Measurements from ENCODE around the gene LSM12. TPM values are rescaled to one million over a fixed set of nuclear protein-coding genes. Genes with fewer than 3 reads are reported as not detected.
"Not testable (repeated sequence)": the region's sequence is repeated elsewhere in the genome, so short reads cannot be mapped to it uniquely, and the experiment has no call there.

The LSM12 gene
- total RNA-seq, 1 experiment from 2014 or later: 109 TPM

DNA sequence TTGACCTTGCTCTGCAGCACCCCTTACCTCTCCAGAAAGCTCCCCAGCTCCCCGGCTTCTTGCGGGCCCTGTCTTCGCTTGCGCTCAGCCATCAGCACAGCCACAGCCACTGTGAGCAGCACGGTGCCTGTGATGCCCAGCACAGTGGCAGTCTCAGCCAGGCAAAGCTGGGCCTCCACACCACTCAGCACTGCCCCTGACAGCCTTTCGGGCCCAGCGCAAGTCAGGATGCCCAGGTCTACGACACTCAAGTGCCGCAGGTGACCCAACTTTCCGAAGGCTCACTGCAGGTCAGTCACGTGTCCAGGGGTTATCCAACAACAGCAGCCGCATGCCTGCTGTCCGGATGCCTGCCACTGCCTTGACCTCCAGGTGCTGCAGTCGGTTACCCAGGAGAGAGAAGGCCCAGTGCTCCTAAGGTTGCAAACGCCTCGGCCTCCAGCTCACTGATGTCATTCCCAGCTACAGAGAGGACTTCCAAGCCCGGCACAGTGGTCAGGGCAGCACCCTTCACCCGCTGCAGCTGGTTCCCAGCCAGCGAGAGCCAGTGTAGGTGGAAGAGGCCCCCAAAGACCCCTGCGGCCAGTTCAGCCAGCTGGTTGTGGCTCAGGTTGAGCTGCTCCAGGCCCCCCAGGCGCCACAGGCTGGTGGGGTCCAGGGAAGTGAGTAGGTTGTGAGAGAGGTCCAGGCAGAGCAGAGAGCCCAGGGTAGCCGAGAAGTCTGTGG lies 42.8 kb downstream of the LSM12 start:
- no peak for DNase-seq
- Histone ChIP-seq H3K4me3 (ENCODE audit: insufficient read depth, low read depth, low read length) (no peak overlapping the region), H3K27me3 (ENCODE audit: control insufficient read depth, insufficient read depth, low read length) (no peaks in the 10 kb centered on the region)

DNA sequence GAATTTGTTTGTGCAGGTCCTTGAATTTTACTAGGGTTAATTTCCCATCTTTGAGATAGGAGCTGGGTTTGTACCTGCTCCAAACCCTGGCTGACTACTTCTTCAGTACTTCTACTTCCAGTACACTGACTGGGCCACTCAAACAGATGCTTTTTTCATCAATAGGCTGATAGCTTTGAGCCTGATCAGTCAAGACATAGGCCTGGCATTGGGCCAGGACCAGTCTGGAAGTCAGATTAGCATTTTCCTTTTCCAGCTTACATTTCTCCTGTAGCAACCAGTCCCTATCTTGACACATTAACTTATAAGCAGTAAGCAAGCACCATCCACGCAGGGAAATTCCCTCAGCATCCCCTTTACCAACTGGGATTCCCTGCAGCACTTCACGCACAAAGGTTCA lies 44.2 kb downstream of the LSM12 start:
- no peak for DNase-seq
- Histone ChIP-seq H3K4me3 (ENCODE audit: insufficient read depth, low read depth, low read length) (no peak overlapping the region), H3K36me3 (replicated peaks; ENCODE audit: control insufficient read depth, insufficient read depth, low read length) (peaks cover 1% of the 10 kb centered on the region), H3K27me3 (ENCODE audit: control insufficient read depth, insufficient read depth, low read length) (no peaks in the 10 kb centered on the region)

More for the DNA sequence above, 42.8 kb downstream of the LSM12 start:
- peaks cover 1% of the 10 kb centered on the region for H3K36me3 ChIP-seq (replicated peaks; ENCODE audit: control insufficient read depth, insufficient read depth, low read length)

DNA sequence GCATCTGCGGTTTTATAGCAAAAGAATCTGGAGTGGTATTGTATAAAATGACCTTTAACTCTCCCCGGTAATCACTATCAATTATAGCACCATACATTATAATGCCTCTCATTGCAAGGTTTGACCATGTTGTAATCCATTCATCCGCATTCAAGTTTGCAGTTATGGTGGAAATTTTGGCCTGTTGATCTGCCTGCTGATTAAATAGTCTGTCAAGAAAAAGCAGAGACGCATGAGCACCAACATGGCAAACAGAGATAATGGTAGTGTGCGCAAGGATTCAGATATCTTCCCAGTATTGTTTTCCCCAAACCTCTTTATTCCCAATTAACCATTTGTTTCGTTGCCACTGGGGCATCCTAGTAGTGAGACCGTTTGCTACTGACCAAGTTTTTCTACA lies 45.2 kb downstream of the LSM12 start:
- not testable (repeated sequence) for DNase-seq; H3K36me3 ChIP-seq (replicated peaks; ENCODE audit: control insufficient read depth, insufficient read depth, low read length)

DNA sequence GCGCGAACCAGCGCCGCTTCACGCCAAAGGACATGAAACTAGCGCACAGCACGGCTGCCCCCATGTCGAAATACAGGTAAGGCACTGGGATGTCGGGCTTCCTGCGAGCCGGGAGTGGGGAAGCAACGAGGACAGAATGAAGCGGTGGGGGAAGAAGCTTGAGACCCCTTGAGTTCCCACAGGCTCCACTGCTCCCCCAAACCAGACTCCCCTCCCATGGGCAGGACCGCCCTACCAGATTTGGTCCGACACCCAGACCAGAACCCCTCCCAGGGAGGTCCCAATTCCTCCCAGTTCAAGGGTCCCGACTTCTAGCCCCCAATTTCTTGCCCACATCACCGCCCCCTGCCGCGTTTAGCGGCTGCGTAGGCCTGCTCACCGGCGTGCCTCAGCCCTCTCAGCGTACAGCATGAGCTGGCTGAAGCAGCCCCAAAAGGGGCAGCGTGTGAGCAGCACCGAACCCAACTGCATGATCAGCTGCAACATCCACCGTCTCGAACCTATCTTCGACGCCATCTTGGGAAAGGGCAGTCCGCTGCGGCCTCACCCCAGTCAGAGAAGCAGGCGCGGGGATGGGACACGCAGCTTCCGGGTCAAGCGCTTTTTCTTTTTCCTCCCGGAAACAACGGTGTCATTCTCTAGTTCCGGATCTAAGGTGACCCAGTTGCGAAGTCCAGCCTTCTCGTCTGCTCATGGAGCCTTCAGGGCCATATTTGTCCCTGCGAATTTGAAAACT lies 51.9 kb downstream of the LSM12 start, which contains the start of gene TMEM101:
Gene TMEM101, minus strand, starts transcription at position 527 of the 736 bp plus-strand sequence. Its CDS starts 11 bp downstream, at position 516.
- Histone ChIP-seq H3K27me3 (ENCODE audit: control insufficient read depth, insufficient read depth, low read length) (no peaks in the 10 kb centered on the region), H3K36me3 (replicated peaks; ENCODE audit: control insufficient read depth, insufficient read depth, low read length) (peaks cover 4% of the 10 kb centered on the region), H3K4me3 (ENCODE audit: insufficient read depth, low read depth, low read length) (peak within 1 kb of the TSS; percentile 88)
- peak; percentile 96 for DNase-seq

More for the DNA sequence above, 45.2 kb downstream of the LSM12 start:
- not testable (repeated sequence) for H3K27me3 ChIP-seq (ENCODE audit: control insufficient read depth, insufficient read depth, low read length); H3K4me3 ChIP-seq (ENCODE audit: insufficient read depth, low read depth, low read length)

DNA sequence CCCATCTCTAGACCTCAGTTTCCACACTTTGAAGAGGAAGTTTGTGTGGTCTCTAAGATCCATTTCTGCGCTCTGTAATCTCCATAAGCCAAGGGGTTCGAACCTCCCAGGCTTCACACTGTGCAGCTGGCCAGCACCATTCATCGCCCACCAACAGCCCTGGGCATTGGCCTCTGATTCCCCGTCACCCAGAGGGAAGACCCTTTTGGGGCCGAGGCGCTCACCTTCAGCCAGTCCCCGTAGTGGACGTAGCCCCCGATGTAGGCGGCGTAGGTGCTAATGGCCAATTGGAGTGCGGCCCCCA lies 52.4 kb downstream of the LSM12 start:
- Histone ChIP-seq H3K36me3 (replicated peaks; ENCODE audit: control insufficient read depth, insufficient read depth, low read length) (peaks cover 6% of the 10 kb centered on the region), H3K27me3 (ENCODE audit: control insufficient read depth, insufficient read depth, low read length) (no peaks in the 10 kb centered on the region), H3K4me3 (ENCODE audit: insufficient read depth, low read depth, low read length) (peak overlapping the region; percentile 88)
- no peak for DNase-seq

DNA sequence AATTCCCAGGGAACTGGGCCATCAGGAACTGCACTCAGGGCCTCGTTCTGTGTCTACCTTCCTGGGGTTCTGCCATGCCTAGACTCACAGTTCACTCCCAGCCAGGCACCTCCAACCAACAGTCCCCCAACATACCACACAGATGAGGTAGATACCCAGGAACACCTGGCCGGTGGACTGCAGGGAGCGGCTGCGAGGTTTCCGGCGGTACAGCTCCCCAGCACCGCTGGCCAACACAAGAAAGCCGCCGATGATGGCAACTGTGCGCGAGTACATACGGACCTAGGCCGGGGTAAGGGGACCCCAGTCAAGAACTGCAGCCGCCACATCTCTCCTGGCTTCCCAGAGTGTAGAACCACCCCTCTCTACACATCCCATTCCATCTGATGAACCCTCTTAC lies 53.6 kb downstream of the LSM12 start:
- Histone ChIP-seq H3K36me3 (replicated peaks; ENCODE audit: control insufficient read depth, insufficient read depth, low read length) (peaks cover 6% of the 10 kb centered on the region), H3K27me3 (ENCODE audit: control insufficient read depth, insufficient read depth, low read length) (no peaks in the 10 kb centered on the region), H3K4me3 (ENCODE audit: insufficient read depth, low read depth, low read length) (no peak overlapping the region)
- DNase-seq: no peak

DNA sequence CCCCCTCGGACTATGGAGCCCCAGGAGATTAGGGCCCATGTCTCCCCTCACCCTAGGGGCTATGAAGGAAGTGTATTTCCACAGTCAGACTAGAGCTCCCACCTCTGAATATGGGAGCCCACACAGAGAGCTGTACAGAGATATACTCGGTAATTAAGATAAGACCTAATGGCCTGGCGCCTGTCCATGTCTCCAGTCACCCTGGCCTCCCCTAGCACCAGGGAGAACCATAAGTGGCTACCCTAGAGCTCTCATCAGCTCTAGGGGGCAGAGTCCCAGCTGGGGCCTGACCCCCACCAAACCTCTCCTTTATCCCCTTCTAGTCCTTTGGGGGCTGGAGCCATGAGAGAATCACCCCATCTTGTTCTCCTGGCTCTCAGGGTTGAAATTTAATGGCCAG lies 54.1 kb downstream of the LSM12 start:
- Histone ChIP-seq H3K36me3 (replicated peaks; ENCODE audit: control insufficient read depth, insufficient read depth, low read length) (peaks cover 6% of the 10 kb centered on the region), H3K27me3 (ENCODE audit: control insufficient read depth, insufficient read depth, low read length) (no peaks in the 10 kb centered on the region), H3K4me3 (ENCODE audit: insufficient read depth, low read depth, low read length) (no peak overlapping the region)
- no peak for DNase-seq

DNA sequence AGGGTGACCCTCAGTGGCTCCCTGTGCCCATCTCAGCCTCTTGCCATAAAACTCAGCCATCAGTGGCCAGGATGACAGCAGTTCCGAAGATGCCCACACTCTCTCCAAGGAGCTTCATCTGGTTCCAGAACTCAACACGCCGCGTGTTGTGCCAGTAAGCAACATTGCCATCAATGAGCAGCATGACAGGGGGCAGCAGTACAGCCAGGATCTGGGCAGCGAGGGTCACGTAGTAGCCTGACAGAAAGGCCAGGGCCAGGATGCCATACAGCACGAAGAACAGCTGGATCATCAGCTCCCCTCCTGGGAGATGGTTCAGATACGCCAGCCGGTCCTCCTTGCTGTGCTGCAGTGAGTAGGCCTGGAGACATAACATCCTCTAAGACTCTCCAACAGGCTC lies 54.6 kb downstream of the LSM12 start:
- H3K36me3 ChIP-seq (replicated peaks; ENCODE audit: control insufficient read depth, insufficient read depth, low read length): peaks cover 6% of the 10 kb centered on the region
- H3K27me3 ChIP-seq (ENCODE audit: control insufficient read depth, insufficient read depth, low read length): no peaks in the 10 kb centered on the region
- no peak overlapping the region for H3K4me3 ChIP-seq (ENCODE audit: insufficient read depth, low read depth, low read length)
- no peak for DNase-seq

DNA sequence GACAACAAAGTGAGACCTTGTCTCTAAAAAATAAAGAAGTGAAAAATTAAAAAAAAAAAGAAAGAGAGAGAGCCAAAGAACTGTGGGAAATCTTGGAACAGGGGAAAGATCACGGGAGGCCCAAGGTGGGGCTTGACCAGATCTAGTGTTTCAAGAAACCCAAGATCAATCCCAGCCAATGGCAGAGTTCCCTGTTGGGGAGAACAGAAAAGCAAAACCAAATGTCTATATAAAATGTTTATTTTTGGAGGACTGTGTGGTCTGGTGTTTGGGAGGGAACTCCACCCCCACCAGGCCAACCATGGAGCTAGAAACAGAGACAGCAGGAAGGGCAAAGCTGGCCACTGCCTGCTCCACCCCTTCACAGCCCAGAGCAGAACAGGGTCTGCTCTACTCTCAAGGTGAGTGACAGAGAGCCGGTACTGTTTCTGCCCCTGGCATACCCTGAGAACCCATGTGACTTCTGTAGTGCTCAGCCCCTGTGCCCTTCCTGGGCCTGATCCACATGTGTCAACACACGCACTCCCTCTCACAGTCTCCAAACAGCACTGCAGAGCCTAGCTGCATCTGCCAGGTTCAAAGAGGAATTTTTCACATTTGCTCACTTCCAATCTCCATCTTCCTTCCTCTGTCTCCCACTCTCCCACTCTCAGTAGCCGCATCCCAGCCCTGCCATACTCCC lies 55.4 kb downstream of the LSM12 start:
- Histone ChIP-seq H3K36me3 (replicated peaks; ENCODE audit: control insufficient read depth, insufficient read depth, low read length) (peaks cover 6% of the 10 kb centered on the region), H3K4me3 (ENCODE audit: insufficient read depth, low read depth, low read length) (no peak overlapping the region), H3K27me3 (ENCODE audit: control insufficient read depth, insufficient read depth, low read length) (peaks cover 4% of the 10 kb centered on the region)
- DNase-seq: no peak

DNA sequence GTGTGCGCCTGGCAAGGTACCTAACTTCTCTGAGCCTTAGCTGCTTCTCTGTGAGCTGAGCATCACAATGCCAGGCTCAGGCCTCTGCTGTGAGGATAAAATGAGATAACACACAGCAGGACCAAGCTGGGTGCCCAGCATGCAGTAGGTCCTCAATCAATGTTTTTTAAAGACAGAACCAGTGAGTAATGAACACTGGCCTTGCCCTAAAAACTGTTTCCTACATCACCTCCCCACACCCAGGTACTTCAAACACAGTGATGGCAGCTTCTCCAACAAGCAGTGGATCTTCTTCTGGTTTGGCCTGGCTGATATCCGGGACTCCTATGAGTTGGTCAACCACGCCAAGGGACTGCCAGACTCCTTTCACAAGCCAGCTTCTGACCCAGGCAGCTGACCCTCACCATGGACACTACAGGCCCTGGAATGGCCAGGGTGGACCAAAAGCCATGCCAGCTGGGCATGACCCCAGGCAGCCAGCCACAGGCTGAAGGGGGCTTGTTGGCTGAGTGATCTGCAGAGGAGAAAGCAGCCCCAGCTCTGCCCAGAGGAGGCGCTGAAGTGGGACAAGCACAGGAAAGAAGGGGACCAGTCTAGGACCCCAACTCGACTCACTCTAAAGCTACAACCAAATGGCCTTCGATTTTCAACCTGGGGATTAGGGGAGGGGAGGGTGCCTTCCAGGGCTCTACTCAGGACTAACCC lies 58.1 kb downstream of the LSM12 start:
- Histone ChIP-seq H3K4me3 (ENCODE audit: insufficient read depth, low read depth, low read length) (no peak overlapping the region), H3K27me3 (ENCODE audit: control insufficient read depth, insufficient read depth, low read length) (peaks cover 27% of the 10 kb centered on the region), H3K36me3 (replicated peaks; ENCODE audit: control insufficient read depth, insufficient read depth, low read length) (peaks cover 6% of the 10 kb centered on the region)
- DNase-seq: peak; percentile 60

DNA sequence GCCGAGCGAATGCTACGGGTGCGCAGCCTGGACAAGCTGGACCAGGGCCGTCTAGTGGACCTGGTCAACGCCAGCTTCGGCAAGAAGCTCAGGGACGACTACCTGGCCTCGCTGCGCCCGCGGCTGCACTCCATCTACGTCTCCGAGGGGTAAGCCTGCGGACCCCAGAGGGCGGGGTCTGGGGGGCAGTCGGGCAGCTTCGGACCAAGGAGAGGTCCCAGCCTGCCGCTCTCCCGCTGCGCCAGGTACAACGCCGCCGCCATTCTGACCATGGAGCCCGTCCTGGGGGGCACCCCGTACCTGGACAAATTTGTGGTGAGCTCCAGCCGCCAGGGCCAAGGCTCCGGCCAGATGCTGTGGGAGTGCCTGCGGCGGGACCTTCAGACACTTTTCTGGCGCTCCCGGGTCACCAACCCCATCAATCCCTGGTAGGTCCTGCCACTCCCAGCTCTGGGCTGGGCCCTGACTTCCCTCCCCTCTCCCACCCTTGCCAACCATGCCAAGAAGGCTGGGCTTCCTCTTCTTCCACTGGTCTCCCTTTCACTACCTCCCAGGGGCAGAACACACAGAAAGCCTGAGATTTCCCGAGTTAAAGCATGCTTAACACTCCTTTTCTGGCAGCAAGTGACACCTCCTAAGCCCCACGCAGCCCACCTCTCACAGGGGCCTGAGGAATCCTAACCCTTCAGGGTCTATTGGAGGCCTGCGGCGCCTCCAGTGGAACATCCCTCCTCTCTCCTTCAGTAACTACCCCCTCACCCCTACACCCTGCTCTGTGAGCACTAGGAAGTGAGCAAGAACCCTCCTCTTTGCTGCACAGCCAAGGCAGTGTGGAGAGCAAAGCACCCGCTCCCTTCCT lies 58.9 kb downstream of the LSM12 start:
- peak; percentile 55 for DNase-seq

DNA sequence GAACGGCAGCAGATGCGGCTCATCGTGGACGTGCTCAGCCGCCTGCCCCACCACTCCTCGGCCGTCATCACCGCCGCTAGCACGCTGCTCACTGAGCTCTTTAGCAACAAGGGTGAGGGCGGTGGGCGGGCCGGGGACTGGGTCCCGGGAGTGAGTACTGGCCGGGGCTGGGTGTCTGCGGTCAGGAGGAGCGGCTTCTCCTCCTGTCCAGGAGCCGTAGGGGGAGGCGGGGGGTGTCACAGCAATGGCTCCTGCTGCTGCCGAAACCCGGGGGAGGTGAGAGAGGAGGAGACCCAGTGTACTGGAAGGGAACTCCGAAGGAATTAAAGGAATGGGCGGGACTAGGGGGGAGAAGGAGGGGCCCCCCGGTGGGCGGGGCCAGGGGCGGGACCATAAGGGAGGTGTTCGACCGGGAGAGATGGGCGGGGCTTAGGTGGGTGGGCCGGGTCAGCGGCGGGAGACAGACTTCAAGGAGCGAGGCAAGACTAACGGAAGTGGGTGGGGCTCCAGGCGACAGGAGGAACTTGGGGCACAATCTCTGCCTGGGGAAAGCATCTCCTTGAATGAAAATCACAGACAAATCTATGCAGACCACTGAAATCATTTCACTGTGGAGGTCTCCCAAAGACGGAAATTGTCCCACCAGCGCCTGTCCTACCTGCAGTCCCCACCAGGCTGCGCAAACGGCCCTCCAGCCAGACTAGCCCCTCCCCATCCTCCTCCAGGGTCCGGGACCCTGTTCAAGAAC lies 59.7 kb downstream of the LSM12 start:
- H3K27me3 ChIP-seq (ENCODE audit: control insufficient read depth, insufficient read depth, low read length): peaks cover 27% of the 10 kb centered on the region
- peak; percentile 100 for DNase-seq
- H3K4me3 ChIP-seq (ENCODE audit: insufficient read depth, low read depth, low read length): peak overlapping the region; percentile 74
- peaks cover 6% of the 10 kb centered on the region for H3K36me3 ChIP-seq (replicated peaks; ENCODE audit: control insufficient read depth, insufficient read depth, low read length)

More for the DNA sequence above, 58.9 kb downstream of the LSM12 start:
- H3K4me3 ChIP-seq (ENCODE audit: insufficient read depth, low read depth, low read length): peak overlapping the region; percentile 74
- peaks cover 6% of the 10 kb centered on the region for H3K36me3 ChIP-seq (replicated peaks; ENCODE audit: control insufficient read depth, insufficient read depth, low read length)
- peaks cover 27% of the 10 kb centered on the region for H3K27me3 ChIP-seq (ENCODE audit: control insufficient read depth, insufficient read depth, low read length)

DNA sequence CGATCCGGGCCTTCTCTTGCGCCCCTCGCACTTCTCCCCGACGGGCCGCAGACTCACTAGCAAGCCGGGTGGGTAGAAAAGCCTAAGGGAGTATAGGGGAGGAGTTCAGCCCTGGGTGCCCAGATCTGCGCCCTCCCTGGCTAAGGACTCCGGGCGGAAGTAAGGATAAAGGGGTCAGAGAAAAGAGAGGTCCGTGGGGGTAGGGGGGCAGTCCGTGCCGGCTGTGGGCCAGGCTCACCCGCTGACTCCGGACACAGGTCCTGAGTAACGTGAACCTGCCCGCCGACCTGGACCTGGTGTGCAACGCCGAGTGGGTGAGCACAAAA lies 60.2 kb downstream of the LSM12 start:
- peaks cover 5% of the 10 kb centered on the region for H3K36me3 ChIP-seq (replicated peaks; ENCODE audit: control insufficient read depth, insufficient read depth, low read length)
- peaks cover 27% of the 10 kb centered on the region for H3K27me3 ChIP-seq (ENCODE audit: control insufficient read depth, insufficient read depth, low read length)
- H3K4me3 ChIP-seq (ENCODE audit: insufficient read depth, low read depth, low read length): peak overlapping the region; percentile 59
- DNase-seq: peak; percentile 73
